Mesendoderm (in vitro differentiated cells): ENCODE data around the gene FRS2.
"Not testable (repeated sequence)": the region's sequence is repeated elsewhere in the genome, so short reads cannot be mapped to it uniquely, and the experiment has no call there.

Experiments
- DNase-seq: peaks from one replicate; pipeline ENCODE4 v3.0.0; 2013
- H2AK5ac ChIP-seq: 2 replicates; pipeline ENCODE4 v1.6.1; 2013; ENCODE audit warnings: low read length, inconsistent platforms
- H2BK120ac ChIP-seq: 2 replicates; pipeline ENCODE4 v1.6.1; 2013; ENCODE audit warnings: low read depth, mild to moderate bottlenecking, low read length, moderate library complexity, mixed read lengths
- H2BK15ac ChIP-seq: replicated peaks from 2 replicates; pipeline ENCODE4 v1.6.1; 2013; ENCODE audit warnings: low read depth, mild to moderate bottlenecking, moderate library complexity
- H2BK5ac ChIP-seq: 2 replicates; pipeline ENCODE4 v1.6.1; 2013; ENCODE audit warnings: low read length, inconsistent platforms
- H3K18ac ChIP-seq: 2 replicates; pipeline ENCODE4 v1.6.1; 2013; ENCODE audit warnings: mild to moderate bottlenecking, low read length, mixed read lengths
- H3K23ac ChIP-seq: one replicate; pipeline ENCODE4 v1.6.1; 2013; ENCODE audit warnings: low read length
- H3K27ac ChIP-seq: 2 replicates; pipeline ENCODE4 v1.5.1; 2013; ENCODE audit warnings: low read depth, mild to moderate bottlenecking, inconsistent platforms, low read length, moderate library complexity
- H3K27me3 ChIP-seq: 2 replicates; pipeline ENCODE4 v1.6.1; 2013; ENCODE audit warnings: low read length, control low read depth, mild to moderate bottlenecking, inconsistent platforms; ENCODE audit not compliant: insufficient read depth, poor library complexity
- H3K36me3 ChIP-seq: 2 replicates; pipeline ENCODE4 v1.6.1; 2013; ENCODE audit warnings: low read length, inconsistent platforms; ENCODE audit not compliant: control insufficient read depth, insufficient read depth
- H3K4ac ChIP-seq: one replicate; pipeline ENCODE4 v1.6.1; 2013; ENCODE audit warnings: low read depth, mild to moderate bottlenecking, low read length, moderate library complexity
- H3K4me1 ChIP-seq: 2 replicates; pipeline ENCODE4 v1.6.1; 2013; ENCODE audit warnings: low read depth, low read length, inconsistent platforms; ENCODE audit not compliant: control insufficient read depth
- H3K4me2 ChIP-seq: 2 replicates; pipeline ENCODE4 v1.6.1; 2013; ENCODE audit warnings: low read length
- H3K4me3 ChIP-seq: 2 replicates; pipeline ENCODE4 v1.5.1; 2013; ENCODE audit warnings: mild to moderate bottlenecking, low read length
- H3K56ac ChIP-seq: one replicate; pipeline ENCODE4 v1.6.1; 2013; ENCODE audit warnings: low read length
- H3K79me1 ChIP-seq: 2 replicates; pipeline ENCODE4 v1.6.1; 2013; ENCODE audit warnings: low read length, inconsistent platforms
- H3K79me2 ChIP-seq: 2 replicates; pipeline ENCODE4 v1.6.1; 2013; ENCODE audit warnings: mild to moderate bottlenecking, low read length; ENCODE audit not compliant: control insufficient read depth, insufficient read depth
- H3K9ac ChIP-seq: 2 replicates; pipeline ENCODE4 v1.6.1; 2013; ENCODE audit warnings: low read length, inconsistent platforms
- H4K5ac ChIP-seq: one replicate; pipeline ENCODE4 v1.6.1; 2013; ENCODE audit warnings: low read length
- H4K8ac ChIP-seq: one replicate; pipeline ENCODE4 v1.6.1; 2013; ENCODE audit warnings: low read depth, mild to moderate bottlenecking, control low read depth, low read length, moderate library complexity
- WGBS: extraction: QIAGEN DNeasy Blood & Tissue Kit; methylation state at CpG from one replicate; pipeline ENCODE4 v1.1.7; 2013; ENCODE audit warnings: low lambda C conversion rate, missing lambda C conversion rate; ENCODE audit not compliant: insufficient coverage; ENCODE audit errors: extremely low coverage; 5-methylcytosine and 5-hydroxymethylcytosine counted together

The FRS2 gene

DNA sequence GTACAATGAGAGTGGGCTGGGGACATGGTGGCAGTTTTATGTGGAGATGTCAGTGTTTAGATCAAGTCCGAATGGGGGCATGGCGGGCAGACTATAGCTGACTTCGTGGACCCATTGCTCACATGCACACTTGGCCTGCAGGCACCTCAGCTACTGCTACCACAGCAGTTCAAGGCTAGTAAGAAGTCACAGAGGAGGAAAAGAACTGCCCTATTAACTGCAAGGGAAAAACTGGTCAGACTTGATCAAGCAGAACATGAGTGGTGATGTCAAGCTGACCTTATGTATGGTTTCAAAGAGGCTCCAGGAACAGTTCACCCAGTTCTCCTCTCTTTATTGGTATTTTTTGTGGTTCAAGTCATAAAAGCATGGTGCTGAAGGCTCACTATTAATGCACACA, 30.2 kb upstream of the FRS2 start:
- Histone ChIP-seq H2BK120ac (no peak overlapping the region), H2BK15ac (no peak overlapping the region), H3K27me3 (no peaks in the 10 kb centered on the region), H2AK5ac (no peak overlapping the region), H3K23ac (no peak overlapping the region), H3K79me2 (no peaks in the 10 kb centered on the region), H3K4me1 (no peaks in the 10 kb centered on the region), H4K5ac (no peak overlapping the region), H3K79me1 (no peaks in the 10 kb centered on the region), H3K9ac (no peak overlapping the region), H3K4me3 (no peak overlapping the region), H3K18ac (no peak overlapping the region), H3K27ac (no peak overlapping the region), H4K8ac (no peak overlapping the region), H3K56ac (no peak overlapping the region), H3K4me2 (no peak overlapping the region), H3K36me3 (no peaks in the 10 kb centered on the region), H2BK5ac (no peak overlapping the region), H3K4ac (no peak overlapping the region)
- no peak for DNase-seq
- WGBS = no CpG with 5 or more reads among the region's 3 CpGs

DNA sequence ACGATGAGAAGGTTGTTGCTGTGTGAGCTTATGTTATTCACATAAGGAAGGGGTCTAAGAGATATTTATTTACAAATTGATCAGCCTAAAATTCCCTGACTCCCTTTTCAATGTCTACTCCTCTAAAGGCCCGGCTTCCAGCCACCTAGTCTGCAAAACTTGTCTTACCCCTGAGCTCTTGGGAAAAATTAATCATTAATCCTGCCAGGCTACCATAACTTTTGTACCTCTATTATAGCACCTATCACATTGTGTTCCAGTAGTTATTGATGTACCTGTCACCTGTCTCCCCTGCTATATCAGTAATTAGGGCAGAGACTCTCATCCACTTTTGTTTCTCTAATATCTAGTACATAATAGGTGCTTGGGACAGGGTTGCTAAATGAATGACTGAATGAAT, 29.3 kb upstream of the FRS2 start:
- Histone ChIP-seq H3K56ac (no peak overlapping the region), H3K36me3 (no peaks in the 10 kb centered on the region), H2BK15ac (no peak overlapping the region), H3K79me2 (no peaks in the 10 kb centered on the region), H3K18ac (no peak overlapping the region), H3K9ac (no peak overlapping the region), H2BK5ac (no peak overlapping the region), H3K4me2 (no peak overlapping the region), H3K27me3 (no peaks in the 10 kb centered on the region), H3K27ac (no peak overlapping the region), H2AK5ac (no peak overlapping the region), H3K4me3 (no peak overlapping the region), H3K23ac (no peak overlapping the region), H4K8ac (no peak overlapping the region), H3K4me1 (no peaks in the 10 kb centered on the region), H4K5ac (no peak overlapping the region), H2BK120ac (no peak overlapping the region), H3K4ac (no peak overlapping the region), H3K79me1 (no peaks in the 10 kb centered on the region)
- DNase-seq = no peak
- no CpG with 5 or more reads among the region's 2 CpGs for WGBS

DNA sequence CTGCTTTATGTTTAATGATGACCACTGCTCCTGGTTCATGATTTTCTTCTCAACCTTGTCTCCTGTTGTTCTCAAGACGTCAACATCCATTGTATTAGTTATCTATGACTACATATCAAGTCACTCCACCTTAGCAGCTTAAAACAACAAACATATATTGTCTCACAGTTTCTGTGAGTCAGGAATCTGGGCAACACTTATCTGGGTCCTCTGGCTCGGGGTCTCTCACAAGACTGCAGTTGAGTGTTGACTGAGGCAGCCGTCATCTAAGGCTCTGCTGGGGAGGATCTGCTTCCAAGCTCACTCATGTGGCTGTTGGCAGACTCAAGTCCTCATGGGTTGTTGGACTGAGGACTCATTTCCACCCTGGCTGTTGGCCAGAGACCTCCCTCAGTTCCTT, 27.3 kb upstream of the FRS2 start:
- no peak overlapping the region for H2BK5ac ChIP-seq
- H3K79me2 ChIP-seq = no peaks in the 10 kb centered on the region
- H3K27me3 ChIP-seq = no peaks in the 10 kb centered on the region
- H3K4me1 ChIP-seq = no peaks in the 10 kb centered on the region
- no peak overlapping the region for H3K9ac ChIP-seq
- no peak overlapping the region for H2AK5ac ChIP-seq
- H2BK15ac ChIP-seq = no peak overlapping the region
- no peak overlapping the region for H3K27ac ChIP-seq
- H3K4me2 ChIP-seq = no peak overlapping the region
- H3K18ac ChIP-seq = no peak overlapping the region
- H3K36me3 ChIP-seq = no peaks in the 10 kb centered on the region
- DNase-seq = peak; percentile 24
- H3K56ac ChIP-seq = no peak overlapping the region
- no peaks in the 10 kb centered on the region for H3K79me1 ChIP-seq
- no peak overlapping the region for H3K4me3 ChIP-seq
- H4K5ac ChIP-seq = no peak overlapping the region
- H3K4ac ChIP-seq = no peak overlapping the region
- no peak overlapping the region for H4K8ac ChIP-seq
- H2BK120ac ChIP-seq = no peak overlapping the region
- no CpG with 5 or more reads among the region's 3 CpGs for WGBS
- no peak overlapping the region for H3K23ac ChIP-seq

DNA sequence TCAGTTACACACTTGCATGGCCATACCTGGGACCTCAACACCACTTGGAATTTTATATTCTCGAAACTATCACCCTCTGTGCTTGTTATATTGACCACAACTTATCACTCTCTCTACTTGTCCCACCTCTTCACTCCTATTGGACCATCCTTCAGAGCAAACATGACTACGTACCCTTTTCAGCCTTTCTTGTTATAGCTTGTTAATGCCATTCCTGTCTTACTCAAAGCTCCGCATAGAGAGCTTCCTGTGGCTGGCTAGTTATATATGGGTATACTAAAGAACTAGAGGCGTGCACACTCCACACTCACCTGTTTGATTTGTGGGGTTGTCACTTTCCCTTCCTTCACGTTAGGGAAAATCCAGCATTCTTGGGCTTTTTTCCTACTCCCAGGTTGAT, 26.3 kb upstream of the FRS2 start:
- no peaks in the 10 kb centered on the region for H3K36me3 ChIP-seq
- no peak overlapping the region for H2BK120ac ChIP-seq
- H3K4me1 ChIP-seq = no peaks in the 10 kb centered on the region
- H3K18ac ChIP-seq = no peak overlapping the region
- no peak overlapping the region for H3K23ac ChIP-seq
- H2AK5ac ChIP-seq = no peak overlapping the region
- no peak overlapping the region for H2BK15ac ChIP-seq
- H3K79me2 ChIP-seq = no peaks in the 10 kb centered on the region
- H3K9ac ChIP-seq = no peak overlapping the region
- H3K79me1 ChIP-seq = no peaks in the 10 kb centered on the region
- no peak overlapping the region for H4K8ac ChIP-seq
- no peak overlapping the region for H3K56ac ChIP-seq
- DNase-seq = no peak
- no peak overlapping the region for H3K4ac ChIP-seq
- no peaks in the 10 kb centered on the region for H3K27me3 ChIP-seq
- no peak overlapping the region for H3K27ac ChIP-seq
- no peak overlapping the region for H4K5ac ChIP-seq
- no peak overlapping the region for H3K4me3 ChIP-seq
- no peak overlapping the region for H2BK5ac ChIP-seq
- no peak overlapping the region for H3K4me2 ChIP-seq
- no CpG with 5 or more reads among the region's 5 CpGs for WGBS

DNA sequence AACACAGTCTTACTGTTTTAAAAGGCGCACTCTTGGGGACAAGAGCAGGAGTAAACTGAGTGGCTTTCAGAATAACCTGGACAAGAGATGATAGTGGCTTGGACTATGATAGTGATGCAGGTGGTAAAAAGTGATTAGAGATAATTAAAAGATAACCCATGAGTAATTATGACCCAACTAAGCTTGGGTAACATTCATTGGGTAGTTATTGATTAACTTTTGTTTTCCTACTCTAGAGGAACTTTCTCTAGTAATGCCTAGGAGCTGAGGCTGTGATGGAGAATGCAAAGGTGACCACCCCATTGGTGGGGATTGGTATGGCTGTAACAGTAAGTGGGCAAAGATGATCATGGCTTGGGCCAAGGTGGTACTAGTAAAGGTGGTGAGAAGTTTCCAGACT, 22.3 kb upstream of the FRS2 start:
- H4K8ac ChIP-seq = no peak overlapping the region
- no peaks in the 10 kb centered on the region for H3K79me1 ChIP-seq
- H2BK15ac ChIP-seq = no peak overlapping the region
- H3K27me3 ChIP-seq = no peaks in the 10 kb centered on the region
- no peak overlapping the region for H3K56ac ChIP-seq
- H3K4me2 ChIP-seq = no peak overlapping the region
- no peak overlapping the region for H3K4ac ChIP-seq
- no peak overlapping the region for H2BK120ac ChIP-seq
- no peak overlapping the region for H2BK5ac ChIP-seq
- no peak overlapping the region for H2AK5ac ChIP-seq
- H3K9ac ChIP-seq = no peak overlapping the region
- no peaks in the 10 kb centered on the region for H3K36me3 ChIP-seq
- H4K5ac ChIP-seq = no peak overlapping the region
- no peak overlapping the region for H3K18ac ChIP-seq
- no peaks in the 10 kb centered on the region for H3K79me2 ChIP-seq
- no peak for DNase-seq
- no peak overlapping the region for H3K27ac ChIP-seq
- no CpG with 5 or more reads among the region's 1 CpG for WGBS
- H3K4me1 ChIP-seq = no peaks in the 10 kb centered on the region
- no peak overlapping the region for H3K23ac ChIP-seq
- no peak overlapping the region for H3K4me3 ChIP-seq

DNA sequence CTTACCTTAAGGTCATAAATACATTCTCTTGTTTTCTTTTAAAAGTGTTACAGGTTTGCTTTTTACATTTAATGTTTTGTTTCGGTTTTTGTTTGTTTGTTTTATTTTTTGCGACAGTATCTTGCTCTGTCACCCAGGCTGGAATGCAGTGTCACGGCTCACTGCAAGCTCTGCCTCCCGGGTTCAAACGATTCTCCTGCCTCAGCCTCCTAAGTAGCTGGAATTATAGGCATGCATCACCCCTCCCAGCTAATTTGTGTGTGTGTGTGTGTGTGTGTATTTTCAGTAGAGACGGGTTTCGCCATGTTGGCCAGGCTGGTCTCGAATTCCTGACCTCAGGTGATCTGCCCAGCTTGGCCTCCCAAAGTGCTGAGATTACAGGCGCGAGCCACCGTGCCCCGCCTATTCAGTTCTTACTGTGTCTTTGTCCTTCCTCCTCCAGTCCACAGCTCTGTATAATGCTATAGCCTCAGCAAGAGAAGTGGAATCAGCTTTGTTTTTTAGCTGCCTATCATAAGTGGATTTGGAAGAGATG, 17.5 kb upstream of the FRS2 start:
- not testable (repeated sequence) for H3K4me3 ChIP-seq, H3K4me2 ChIP-seq, H3K36me3 ChIP-seq, H4K5ac ChIP-seq, H3K9ac ChIP-seq, H2BK15ac ChIP-seq, DNase-seq, H4K8ac ChIP-seq, H3K79me1 ChIP-seq, H2BK5ac ChIP-seq, H3K4ac ChIP-seq, H3K4me1 ChIP-seq, H3K56ac ChIP-seq, H3K27me3 ChIP-seq, H2BK120ac ChIP-seq, H3K18ac ChIP-seq, H3K23ac ChIP-seq, H3K79me2 ChIP-seq, H2AK5ac ChIP-seq, H3K27ac ChIP-seq
- no CpG with 5 or more reads among the region's 12 CpGs for WGBS
